Limb (tissue), 2 donors: Measurements from ENCODE around the gene TSLP.

Experiments used
- DNase-seq, 2 donors: peaks; one replicate each; pipeline ENCODE4 v3.0.0-alpha.2; 2016; ENCODE audit errors: extremely low spot score in 2 of 2

The TSLP gene

GRCh38 chr5:111095982-111096381 lies 24.5 kb downstream of the TSLP start:
- no peak for DNase-seq

- no peak for DNase-seq
Observed at GRCh38 chr5:111099058-111099778, 27.7 kb downstream of the TSLP start.

GRCh38 chr5:111106320-111106948 lies 34.9 kb downstream of the TSLP start:
- no peak for DNase-seq

- no peak for DNase-seq
Observed at GRCh38 chr5:111107371-111107770, 35.9 kb downstream of the TSLP start.

- no peak for DNase-seq
Observed at GRCh38 chr5:111111956-111112355, 40.4 kb downstream of the TSLP start.

GRCh38 chr5:111113678-111114077 lies 42.2 kb downstream of the TSLP start:
- DNase-seq = no peak

- DNase-seq = no peak
Observed at GRCh38 chr5:111115229-111115628, 43.7 kb downstream of the TSLP start.

- no peak for DNase-seq
Observed at GRCh38 chr5:111116550-111116949, 45.0 kb downstream of the TSLP start.

- DNase-seq = no peak
Observed at GRCh38 chr5:111117136-111117535, 45.6 kb downstream of the TSLP start.

GRCh38 chr5:111119221-111119620 lies 47.7 kb downstream of the TSLP start:
- no peak for DNase-seq

- no peak for DNase-seq
Observed at GRCh38 chr5:111119856-111120255, 48.3 kb downstream of the TSLP start.

GRCh38 chr5:111120911-111121310 lies 49.4 kb downstream of the TSLP start:
- DNase-seq = no peak

GRCh38 chr5:111121926-111122325 lies 50.4 kb downstream of the TSLP start:
- DNase-seq = no peak

- DNase-seq = no peak
Observed at GRCh38 chr5:111122398-111122797, 50.9 kb downstream of the TSLP start.

- DNase-seq = no peak
Observed at GRCh38 chr5:111124793-111125192, 53.3 kb downstream of the TSLP start.

- DNase-seq = no peak
Observed at GRCh38 chr5:111126896-111127295, 55.4 kb downstream of the TSLP start.
